Breast epithelium (tissue), 4 donors: Measurements from ENCODE around the gene SUPT20HL1. TPM values are rescaled to one million over a fixed set of nuclear protein-coding genes. Genes with fewer than 3 reads are reported as not detected.

ENCODE experiments used
- DNase-seq, 2 donors: peaks; one replicate each; pipeline ENCODE4 v3.0.0-alpha.2; 2019; ENCODE audit warnings: low spot score in 2 of 2
- H3K27ac ChIP-seq, 2 donors: fragments of 200-600 bp; sonication (generic) in 1 of 2; one replicate each; pipeline ENCODE4 v1.5.1; 2016 to 2019; ENCODE audit warnings: mild to moderate bottlenecking in 1 of 2
- H3K27me3 ChIP-seq, 2 donors: fragments of 200-600 bp; sonication (generic) in 1 of 2; one replicate each; pipeline versions ENCODE4 v1.5.1 to v1.6.0; 2017 to 2019; ENCODE audit warnings: control low read depth in 1 of 2, mild to moderate bottlenecking in 1 of 2
- H3K36me3 ChIP-seq: fragments of 200-600 bp; one replicate; pipeline ENCODE4 v1.5.1; 2019
- H3K4me1 ChIP-seq, 2 donors: fragments of 200-600 bp; sonication (generic); one replicate each; pipeline ENCODE4 v1.5.1; 2016 to 2019; ENCODE audit warnings: control low read depth in 1 of 2
- H3K4me3 ChIP-seq, 3 donors: fragments of 200-600 bp; sonication (generic); 1 replicate in 2 of 3; 2 replicates in 1 of 3; pipeline ENCODE4 v1.5.1; 2016 to 2019; ENCODE audit warnings: mild to moderate bottlenecking in 3 of 3, moderate library complexity in 2 of 3
- H3K9me3 ChIP-seq, 2 donors: fragments of 200-600 bp; sonication (generic) in 1 of 2; one replicate each; pipeline ENCODE4 v1.5.1; 2016 to 2019; ENCODE audit warnings: control low read depth in 1 of 2
- CTCF ChIP-seq, 3 donors: fragments of 450-650 bp; IDR thresholded peaks; one replicate each; pipeline ENCODE4 v1.5.1; 2016 to 2017; ENCODE audit warnings: antibody characterized with exemption in 3 of 3, mild to moderate bottlenecking in 3 of 3, moderate library complexity in 3 of 3
- POLR2A ChIP-seq: fragments of 450-650 bp; IDR thresholded peaks from one replicate; pipeline ENCODE4 v1.6.1; 2016; ENCODE audit warnings: antibody characterized with exemption, mild to moderate bottlenecking, moderate library complexity
- POLR2AphosphoS5 ChIP-seq, 3 donors: sonication (generic); formaldehyde crosslinking; IDR thresholded peaks; one replicate each; pipeline ENCODE4 v1.6.1; 2017; ENCODE audit warnings: antibody characterized with exemption in 3 of 3
- intact Hi-C: fragments of 100-400 bp; cut with DNase I; formaldehyde crosslinking; loops from one replicate; pipeline ENCODE4 v1.15.1; 2023; ENCODE audit warnings: low total_unique reads
- total RNA-seq, 3 donors: library from RNA; depleted of rRNA; stranded (reverse); fragments of >200 nt; gene quantifications; one replicate each; pipeline ENCODE4 v1.1.0, GENCODE V29; 2016

Gene SUPT20HL1
- total RNA-seq, 3 donors from 2014 or later = not detected

GRCh38 chrX:24395775-24396174 is 35.3 kb downstream of the SUPT20HL1 start:
- no peaks in the 10 kb centered on the region for H3K36me3 ChIP-seq
- TF ChIP-seq POLR2A = no peak
- TF ChIP-seq POLR2AphosphoS5 (IDR thresholded peaks at IDR 0.05) = peak in 2 of 3 donors; percentile 9 to 29
- TF ChIP-seq CTCF (IDR thresholded peaks at IDR 0.05) = peak; percentile 73 to 86 (median 76)
- peaks cover 0 to 38% of the 10 kb centered on the region in 2 donors for H3K27me3 ChIP-seq
- peak overlapping the region in 1 of 2 donors; percentile 48 for H3K27ac ChIP-seq
- DNase-seq = peak in 1 of 2 donors; percentile 33
- H3K9me3 ChIP-seq = no peaks in the 10 kb centered on the region
- H3K4me3 ChIP-seq = no peak overlapping the region
- no peaks in the 10 kb centered on the region for H3K4me1 ChIP-seq
- intact Hi-C loops = loop anchor here (10.0 kb wide), 1 partner anchor 99 kb away; no protein-coding TSS in a partner anchor

GRCh38 chrX:24396236-24396930 is 35.9 kb downstream of the SUPT20HL1 start:
- intact Hi-C loops = loop anchor here (10.0 kb wide), 1 partner anchor 98 kb away; no protein-coding TSS in a partner anchor
- Histone ChIP-seq H3K27me3 (peaks cover 0 to 37% of the 10 kb centered on the region in 2 donors), H3K36me3 (no peaks in the 10 kb centered on the region), H3K9me3 (no peaks in the 10 kb centered on the region), H3K4me1 (no peaks in the 10 kb centered on the region), H3K27ac (peak overlapping the region in 1 of 2 donors; percentile 57), H3K4me3 (no peak overlapping the region)
- no peak for DNase-seq
- TF ChIP-seq CTCF (IDR thresholded peaks at IDR 0.05) (no peak), POLR2AphosphoS5 (IDR thresholded peaks at IDR 0.05) (no peak), POLR2A (no peak)

GRCh38 chrX:24396931-24397279 is 36.5 kb downstream of the SUPT20HL1 start:
- H3K27me3 ChIP-seq = peaks cover 0 to 32% of the 10 kb centered on the region in 2 donors
- no peaks in the 10 kb centered on the region for H3K9me3 ChIP-seq
- no peaks in the 10 kb centered on the region for H3K36me3 ChIP-seq
- intact Hi-C loops = loop anchor here (10.0 kb wide), 1 partner anchor 98 kb away; no protein-coding TSS in a partner anchor
- no peak overlapping the region for H3K4me3 ChIP-seq
- H3K27ac ChIP-seq = peak overlapping the region; percentile 57 to 62
- DNase-seq = no peak
- H3K4me1 ChIP-seq = no peaks in the 10 kb centered on the region
- TF ChIP-seq POLR2AphosphoS5 (IDR thresholded peaks at IDR 0.05) (no peak), CTCF (IDR thresholded peaks at IDR 0.05) (no peak), POLR2A (no peak)

- Histone ChIP-seq H3K27ac (no peak overlapping the region), H3K4me3 (no peak overlapping the region), H3K36me3 (no peaks in the 10 kb centered on the region), H3K27me3 (peaks cover 0 to 27% of the 10 kb centered on the region in 2 donors), H3K4me1 (no peaks in the 10 kb centered on the region), H3K9me3 (no peaks in the 10 kb centered on the region)
- DNase-seq = no peak
- TF ChIP-seq CTCF (IDR thresholded peaks at IDR 0.05) (no peak), POLR2AphosphoS5 (IDR thresholded peaks at IDR 0.05) (no peak), POLR2A (no peak)
- intact Hi-C loops = loop anchor here (10.0 kb wide), 1 partner anchor 96 kb away; no protein-coding TSS in a partner anchor
These were observed 38.3 kb downstream of the SUPT20HL1 start for GRCh38 chrX:24398766-24399165.

- intact Hi-C loops = loop anchor here (10.0 kb wide), 1 partner anchor 95 kb away; no protein-coding TSS in a partner anchor
- Histone ChIP-seq H3K36me3 (no peaks in the 10 kb centered on the region), H3K27me3 (peaks cover 0 to 24% of the 10 kb centered on the region in 2 donors), H3K4me3 (no peak overlapping the region), H3K4me1 (no peaks in the 10 kb centered on the region), H3K9me3 (no peaks in the 10 kb centered on the region), H3K27ac (no peak overlapping the region)
- DNase-seq = no peak
- no peak for TF ChIP-seq POLR2A
- no peak for TF ChIP-seq POLR2AphosphoS5 (IDR thresholded peaks at IDR 0.05)
- no peak for TF ChIP-seq CTCF (IDR thresholded peaks at IDR 0.05)
These were observed 39.1 kb downstream of the SUPT20HL1 start for GRCh38 chrX:24399550-24399949.
